C4-2B (cell line): Measurements from ENCODE around the gene TMEM79.

Experiments used
- H3K27ac ChIP-seq: fragments of 450-650 bp; 2 replicates; pipeline ENCODE4 v1.5.1; 2017
- ZFX ChIP-seq: fragments of 450-650 bp; IDR thresholded peaks from 2 replicates; pipeline ENCODE4 v1.6.1; 2017
- TF ChIP-seq, protein P1 (sequence below): fragments of 450-650 bp; conservative IDR thresholded peaks from 2 replicates; pipeline ENCODE4 v1.5.1; 2017; ENCODE audit warnings: mild to moderate bottlenecking

The TMEM79 gene

DNA sequence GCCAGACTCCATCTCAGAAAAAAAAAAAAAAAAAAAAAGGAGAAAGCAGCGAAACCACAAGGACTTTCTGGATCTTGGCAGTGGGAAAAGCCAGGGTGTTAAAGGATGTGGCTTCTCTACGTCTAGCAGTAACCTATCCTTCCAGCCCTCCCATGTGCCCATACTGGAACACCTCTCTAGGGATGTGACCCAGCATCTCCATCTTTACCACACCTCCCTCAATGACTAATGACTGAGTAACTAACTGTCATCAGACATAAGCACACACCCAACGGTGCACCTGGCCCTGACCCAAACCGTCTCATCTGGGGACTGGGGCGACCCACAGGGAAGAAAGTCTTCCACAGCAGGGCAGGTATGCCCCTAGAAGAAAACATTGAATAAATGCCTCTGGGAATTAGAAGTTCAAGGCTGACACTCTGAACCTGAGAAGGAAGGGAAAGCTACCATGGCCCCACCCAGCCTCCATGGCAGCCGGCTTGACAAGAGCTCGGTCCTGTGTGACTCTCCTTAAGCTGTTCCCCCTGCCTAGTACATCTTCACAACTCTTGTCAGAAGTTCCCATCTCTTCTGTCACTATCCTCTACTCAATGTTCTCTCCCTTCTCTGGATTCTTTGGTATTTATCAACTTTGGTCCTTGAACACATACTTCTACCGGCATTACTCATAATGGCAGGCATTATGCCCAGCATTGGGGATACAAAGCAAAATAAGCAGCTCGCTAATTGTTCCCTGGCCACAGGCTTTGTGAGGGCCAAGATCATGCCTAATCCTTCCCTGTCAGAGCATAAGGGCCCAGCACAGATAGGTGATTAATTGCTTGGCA is 21.5 kb upstream of the TMEM79 start:
- H3K27ac ChIP-seq: no peak overlapping the region
- TF ChIP-seq, protein P1, sequence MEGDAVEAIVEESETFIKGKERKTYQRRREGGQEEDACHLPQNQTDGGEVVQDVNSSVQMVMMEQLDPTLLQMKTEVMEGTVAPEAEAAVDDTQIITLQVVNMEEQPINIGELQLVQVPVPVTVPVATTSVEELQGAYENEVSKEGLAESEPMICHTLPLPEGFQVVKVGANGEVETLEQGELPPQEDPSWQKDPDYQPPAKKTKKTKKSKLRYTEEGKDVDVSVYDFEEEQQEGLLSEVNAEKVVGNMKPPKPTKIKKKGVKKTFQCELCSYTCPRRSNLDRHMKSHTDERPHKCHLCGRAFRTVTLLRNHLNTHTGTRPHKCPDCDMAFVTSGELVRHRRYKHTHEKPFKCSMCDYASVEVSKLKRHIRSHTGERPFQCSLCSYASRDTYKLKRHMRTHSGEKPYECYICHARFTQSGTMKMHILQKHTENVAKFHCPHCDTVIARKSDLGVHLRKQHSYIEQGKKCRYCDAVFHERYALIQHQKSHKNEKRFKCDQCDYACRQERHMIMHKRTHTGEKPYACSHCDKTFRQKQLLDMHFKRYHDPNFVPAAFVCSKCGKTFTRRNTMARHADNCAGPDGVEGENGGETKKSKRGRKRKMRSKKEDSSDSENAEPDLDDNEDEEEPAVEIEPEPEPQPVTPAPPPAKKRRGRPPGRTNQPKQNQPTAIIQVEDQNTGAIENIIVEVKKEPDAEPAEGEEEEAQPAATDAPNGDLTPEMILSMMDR: no peak
- no peak for TF ChIP-seq ZFX

GRCh38 chr1:156263288-156263655 is 20.9 kb upstream of the TMEM79 start:
- H3K27ac ChIP-seq: no peak overlapping the region
- no peak for TF ChIP-seq ZFX
- TF ChIP-seq, protein P1: no peak

GRCh38 chr1:156266051-156266450 is 18.1 kb upstream of the TMEM79 start:
- TF ChIP-seq, protein P1: no peak
- TF ChIP-seq ZFX: no peak
- H3K27ac ChIP-seq: no peak overlapping the region

DNA sequence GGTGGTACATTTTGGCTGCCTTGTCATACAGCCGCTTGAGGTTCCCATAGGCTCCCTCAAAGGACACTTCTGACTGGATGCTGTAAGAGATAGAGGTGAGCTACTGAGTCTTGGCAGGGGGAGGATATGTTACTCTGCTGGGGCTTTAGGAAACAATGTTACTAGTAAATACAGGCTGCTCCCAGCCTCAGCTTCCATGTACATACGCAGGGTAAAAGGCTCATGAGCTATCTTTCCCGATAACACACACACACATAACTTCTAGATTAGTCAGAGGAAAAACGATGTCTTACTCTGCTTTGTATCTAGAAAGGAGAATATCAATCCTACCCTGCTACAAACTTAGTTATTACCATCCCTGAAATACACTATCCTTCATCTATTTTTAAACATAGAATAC is 15.8 kb upstream of the TMEM79 start:
- no peak overlapping the region for H3K27ac ChIP-seq
- TF ChIP-seq ZFX: no peak
- TF ChIP-seq, protein P1: no peak

DNA sequence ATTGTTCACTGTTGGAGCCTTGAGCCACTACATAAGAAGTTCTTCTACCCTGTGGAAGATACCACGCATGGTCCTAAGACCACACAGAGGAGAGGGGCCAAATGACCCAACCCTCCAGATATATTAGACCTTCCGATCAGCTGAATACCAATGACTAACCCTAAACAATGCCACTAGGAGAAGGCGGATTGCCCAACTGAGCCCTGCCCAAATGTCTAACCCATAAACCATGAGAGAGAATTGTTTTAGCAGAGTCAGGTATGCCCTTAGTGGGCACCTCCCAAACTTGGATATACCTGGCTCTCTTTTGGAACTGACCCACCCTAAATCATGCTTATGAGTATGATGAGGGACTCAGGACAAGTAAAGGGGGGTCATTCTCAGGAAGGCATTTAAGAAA is 13.8 kb upstream of the TMEM79 start:
- no peak overlapping the region for H3K27ac ChIP-seq
- TF ChIP-seq, protein P1: no peak
- TF ChIP-seq ZFX: no peak

DNA sequence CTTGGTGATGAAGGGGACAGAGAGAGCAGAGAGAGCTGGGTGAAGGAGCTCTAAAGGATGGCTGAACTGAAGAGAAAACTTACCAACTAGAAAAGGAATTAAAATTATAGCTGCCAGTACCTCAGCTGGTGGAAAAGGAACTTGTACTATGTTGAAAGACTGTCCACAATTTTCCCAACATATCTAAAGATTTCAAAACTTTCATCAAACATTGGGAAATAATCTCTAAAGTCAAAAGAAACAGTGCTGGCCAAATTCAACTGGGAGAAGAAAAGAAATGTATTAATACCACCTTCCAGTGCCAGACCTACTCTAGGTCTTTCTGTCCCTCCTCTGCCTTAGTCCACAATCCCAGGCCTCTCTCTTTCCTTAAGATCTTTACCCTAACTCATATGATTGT is 7.6 kb upstream of the TMEM79 start:
- no peak overlapping the region for H3K27ac ChIP-seq
- TF ChIP-seq, protein P1: no peak
- no peak for TF ChIP-seq ZFX

- TF ChIP-seq, protein P1: no peak
- TF ChIP-seq ZFX: no peak
- H3K27ac ChIP-seq: no peak overlapping the region
Observed at GRCh38 chr1:156276966-156277381, 7.2 kb upstream of the TMEM79 start.
